ENCODE measurements around the gene PAX8. TPM values are rescaled to one million over a fixed set of nuclear protein-coding genes. Genes with fewer than 3 reads are reported as not detected.

PAX8 gene
- total and polyA plus RNA-seq, 10 donors, result 0.06 to 2.8 (median 1.0) TPM

DNA sequence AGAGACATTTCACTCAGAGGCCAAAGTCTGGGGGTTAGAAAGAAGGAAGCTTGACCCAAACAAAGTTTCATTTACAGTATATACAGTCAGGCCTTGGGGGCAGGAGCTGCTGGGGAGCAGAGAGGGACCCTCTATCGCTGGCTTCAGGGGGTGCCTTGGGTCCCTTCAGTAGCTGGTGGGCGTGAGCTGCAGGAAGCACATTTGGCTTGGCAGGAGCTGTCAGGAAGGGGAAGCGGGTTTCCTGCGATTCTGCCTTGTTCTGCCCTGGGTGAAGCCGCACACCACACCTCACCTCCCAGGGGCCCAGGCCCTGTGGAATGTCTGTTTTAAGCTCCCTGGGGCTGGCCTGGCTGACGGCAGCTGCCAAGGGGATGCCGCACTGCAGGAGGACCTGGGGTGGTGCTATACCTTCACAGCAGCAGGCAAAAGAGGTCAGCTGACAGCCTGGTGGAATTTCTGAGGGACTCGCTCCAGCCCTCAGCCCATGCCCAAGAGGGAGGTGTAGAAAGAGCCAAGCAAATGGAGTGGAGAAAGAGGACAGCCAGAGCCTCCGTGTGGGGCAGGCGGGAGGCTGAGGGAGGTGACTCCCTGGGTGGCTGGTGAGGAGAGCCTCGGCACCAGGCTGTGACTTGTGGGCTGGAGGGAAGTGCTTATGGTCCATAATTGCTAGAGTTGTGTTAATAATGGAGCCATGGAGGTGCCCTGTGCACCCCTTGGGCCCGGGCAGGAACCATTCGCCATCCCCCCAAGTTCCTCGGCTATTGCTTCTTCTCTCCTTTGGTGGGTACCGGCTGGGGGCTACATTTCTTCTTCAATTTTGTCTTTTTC, 61.1 kb downstream of the PAX8 start:
- Histone ChIP-seq H3K9me3 (no peaks in the 10 kb centered on the region), H3K27me3 (replicated peaks in 1 of 7) (peaks cover 0 to 4% (median 0%) of the 10 kb centered on the region in 7 donors), H3K4me3 (no peak overlapping the region), H3K4me1 (peaks cover 11 to 42% (median 29%) of the 10 kb centered on the region in 6 donors), H3K36me3 (no peaks in the 10 kb centered on the region), H3K27ac (peak overlapping the region in 4 of 8 donors; percentile 6 to 56 (median 38))
- TF ChIP-seq POLR2A (IDR thresholded peaks at IDR 0.05), result no peak
- peak; percentile 46 to 69 (median 55) for TF ChIP-seq POLR2AphosphoS5 (IDR thresholded peaks at IDR 0.05)
- intact Hi-C loops (cut with DNase I; ENCODE audit: low total_unique reads), result no loop called here
- no peak for DNase-seq
- 41 to 56% (median 48%) methylated on average over 14 to 15 of the region's 15 CpGs for WGBS, 5 donors

DNA sequence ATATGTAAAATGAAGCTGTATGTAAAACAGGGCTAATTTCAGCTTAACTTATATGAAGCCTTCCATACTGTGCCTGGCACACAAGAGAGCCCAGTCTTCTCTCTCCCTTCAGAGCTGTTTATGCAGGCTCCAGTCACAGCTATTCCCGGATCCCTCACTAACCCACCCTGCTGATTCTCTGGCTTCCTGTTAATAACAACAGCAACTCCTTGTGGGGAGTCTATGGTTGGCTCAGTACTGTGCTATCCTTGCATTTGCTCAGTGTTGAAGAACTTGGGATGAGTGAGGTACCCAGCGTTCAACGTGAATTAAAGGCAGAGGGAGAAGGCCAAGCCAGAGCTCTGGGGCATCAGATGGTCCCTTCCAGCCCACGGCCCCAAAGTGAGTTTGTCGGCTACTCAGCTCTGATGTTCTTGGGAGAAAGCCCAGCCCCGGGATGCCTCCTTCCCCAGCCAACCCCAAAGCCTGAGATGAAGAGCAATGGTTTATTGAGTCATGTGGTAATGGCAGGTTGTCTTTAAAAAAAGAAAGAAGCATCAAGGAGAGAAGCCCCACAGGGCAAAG, 61.7 kb downstream of the PAX8 start:
- peaks cover 11 to 49% (median 30%) of the 10 kb centered on the region in 6 donors for H3K4me1 ChIP-seq
- H3K36me3 ChIP-seq, result no peaks in the 10 kb centered on the region
- peaks cover 0 to 10% (median 0%) of the 10 kb centered on the region in 7 donors for H3K27me3 ChIP-seq (replicated peaks in 1 of 7)
- 48 to 60% (median 54%) methylated on average over 6 of the region's 6 CpGs for WGBS, 5 donors
- TF ChIP-seq POLR2AphosphoS5 (IDR thresholded peaks at IDR 0.05) (no peak), POLR2A (IDR thresholded peaks at IDR 0.05) (no peak)
- TF ChIP-seq, protein P1, sequence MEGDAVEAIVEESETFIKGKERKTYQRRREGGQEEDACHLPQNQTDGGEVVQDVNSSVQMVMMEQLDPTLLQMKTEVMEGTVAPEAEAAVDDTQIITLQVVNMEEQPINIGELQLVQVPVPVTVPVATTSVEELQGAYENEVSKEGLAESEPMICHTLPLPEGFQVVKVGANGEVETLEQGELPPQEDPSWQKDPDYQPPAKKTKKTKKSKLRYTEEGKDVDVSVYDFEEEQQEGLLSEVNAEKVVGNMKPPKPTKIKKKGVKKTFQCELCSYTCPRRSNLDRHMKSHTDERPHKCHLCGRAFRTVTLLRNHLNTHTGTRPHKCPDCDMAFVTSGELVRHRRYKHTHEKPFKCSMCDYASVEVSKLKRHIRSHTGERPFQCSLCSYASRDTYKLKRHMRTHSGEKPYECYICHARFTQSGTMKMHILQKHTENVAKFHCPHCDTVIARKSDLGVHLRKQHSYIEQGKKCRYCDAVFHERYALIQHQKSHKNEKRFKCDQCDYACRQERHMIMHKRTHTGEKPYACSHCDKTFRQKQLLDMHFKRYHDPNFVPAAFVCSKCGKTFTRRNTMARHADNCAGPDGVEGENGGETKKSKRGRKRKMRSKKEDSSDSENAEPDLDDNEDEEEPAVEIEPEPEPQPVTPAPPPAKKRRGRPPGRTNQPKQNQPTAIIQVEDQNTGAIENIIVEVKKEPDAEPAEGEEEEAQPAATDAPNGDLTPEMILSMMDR (IDR thresholded peaks at IDR 0.05 in 8 of 11, conservative IDR thresholded peaks at IDR 0.05 in 3 of 11), result no peak
- DNase-seq, result no peak
- intact Hi-C loops (cut with DNase I; ENCODE audit: low total_unique reads), result no loop called here
- H3K27ac ChIP-seq, result peak overlapping the region in 4 of 8 donors; percentile 6 to 56 (median 38)
- H3K9me3 ChIP-seq, result no peaks in the 10 kb centered on the region
- H3K4me3 ChIP-seq, result no peak overlapping the region

DNA sequence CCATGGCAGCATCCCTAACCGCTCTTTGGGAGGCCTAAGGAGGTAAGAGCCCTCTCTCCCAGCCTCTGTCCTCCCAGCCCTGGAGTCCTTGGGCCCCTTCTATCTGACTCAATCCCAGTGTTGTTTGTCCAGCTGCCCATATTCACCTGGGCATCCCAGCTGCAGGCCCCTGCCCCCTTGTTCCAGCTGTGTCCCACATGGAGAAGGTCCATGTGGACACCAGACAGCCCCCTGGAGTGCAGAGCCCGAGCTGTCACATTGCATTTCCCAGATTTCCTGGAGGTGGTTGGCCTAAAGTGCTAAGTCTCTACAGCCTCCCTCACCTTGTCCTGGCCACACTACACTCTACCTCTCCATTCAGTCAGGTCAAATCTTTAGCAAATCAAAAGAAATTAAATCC, 62.4 kb downstream of the PAX8 start:
- no peaks in the 10 kb centered on the region for H3K36me3 ChIP-seq
- peaks cover 0 to 10% (median 0%) of the 10 kb centered on the region in 7 donors for H3K27me3 ChIP-seq (replicated peaks in 1 of 7)
- TF ChIP-seq POLR2A (IDR thresholded peaks at IDR 0.05) (no peak), POLR2AphosphoS5 (IDR thresholded peaks at IDR 0.05) (no peak)
- TF ChIP-seq, protein P1 (IDR thresholded peaks at IDR 0.05 in 8 of 11, conservative IDR thresholded peaks at IDR 0.05 in 3 of 11), result no peak
- H3K4me1 ChIP-seq, result peaks cover 11 to 54% (median 30%) of the 10 kb centered on the region in 6 donors
- no peak overlapping the region for H3K27ac ChIP-seq
- intact Hi-C loops (cut with DNase I; ENCODE audit: low total_unique reads), result no loop called here
- no peak overlapping the region for H3K4me3 ChIP-seq
- no peaks in the 10 kb centered on the region for H3K9me3 ChIP-seq
- WGBS, 5 donors, result 88 to 100% (median 96%) methylated on average over 2 of the region's 2 CpGs
- DNase-seq, result no peak

DNA sequence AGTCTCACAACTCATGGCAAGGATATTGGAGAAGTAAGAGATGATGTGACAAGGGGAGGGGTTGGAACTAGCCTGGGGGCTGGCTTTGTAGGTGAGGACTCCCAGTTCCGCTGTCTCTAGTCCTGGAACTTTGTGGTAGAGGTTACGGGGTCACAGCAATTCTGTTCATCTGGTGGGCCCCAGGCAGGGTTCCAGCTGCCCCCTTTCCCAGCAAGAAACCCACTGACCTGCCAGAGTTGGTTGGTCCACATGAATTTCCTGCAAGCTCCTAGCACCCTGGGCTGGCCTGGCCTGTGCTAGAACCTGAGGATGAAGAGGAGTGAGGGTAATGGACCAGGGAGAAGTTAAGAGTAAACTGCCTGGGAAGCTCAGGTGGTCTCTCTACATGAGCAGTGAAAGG, 63.7 kb downstream of the PAX8 start:
- Histone ChIP-seq H3K4me3 (no peak overlapping the region), H3K9me3 (no peaks in the 10 kb centered on the region), H3K4me1 (peaks cover 11 to 51% (median 29%) of the 10 kb centered on the region in 6 donors), H3K27ac (no peak overlapping the region), H3K36me3 (no peaks in the 10 kb centered on the region), H3K27me3 (replicated peaks in 1 of 7) (peaks cover 0 to 10% (median 0%) of the 10 kb centered on the region in 7 donors)
- intact Hi-C loops (cut with DNase I; ENCODE audit: low total_unique reads), result no loop called here
- no peak for DNase-seq
- 89 to 98% (median 95%) methylated on average over 2 of the region's 2 CpGs for WGBS, 5 donors
- TF ChIP-seq POLR2A (IDR thresholded peaks at IDR 0.05) (no peak), POLR2AphosphoS5 (IDR thresholded peaks at IDR 0.05) (no peak)
- TF ChIP-seq, protein P1 (IDR thresholded peaks at IDR 0.05 in 8 of 11, conservative IDR thresholded peaks at IDR 0.05 in 3 of 11), result no peak
